DND-41 (cell line): ENCODE measurements around the gene MTF2.

ENCODE experiments used
- ATAC-seq: fragments of 200-7000 bp; cut with Tn5 transposase; 3 replicates; pipeline ENCODE4 v1.9.1; 2021; ENCODE audit warnings: low read depth; ENCODE audit not compliant: insufficient read depth
- DNase-seq: peaks from one replicate; pipeline ENCODE4 v3.0.0-alpha.2; 2020
- H2AFZ ChIP-seq: 2 replicates; pipeline ENCODE4 v1.6.0; 2012; ENCODE audit warnings: low read depth, low read length
- H3K27ac ChIP-seq: 2 replicates; pipeline ENCODE4 v1.5.1; 2012; ENCODE audit warnings: low read length, inconsistent platforms
- H3K27me3 ChIP-seq: fragments of 200-600 bp; sonication (generic); 2 replicates; pipeline ENCODE4 v1.6.0; 2012; ENCODE audit warnings: low read length, mild to moderate bottlenecking, inconsistent platforms; ENCODE audit not compliant: insufficient read depth, poor library complexity
- H3K36me3 ChIP-seq: 2 replicates; pipeline ENCODE4 v1.5.1; 2012; ENCODE audit warnings: low read length, inconsistent platforms; ENCODE audit not compliant: insufficient read depth
- H3K4me1 ChIP-seq: 2 replicates; pipeline ENCODE4 v1.5.1; 2012; ENCODE audit warnings: mild to moderate bottlenecking, low read length; ENCODE audit not compliant: insufficient read depth
- H3K4me2 ChIP-seq: 2 replicates; pipeline ENCODE4 v1.6.0; 2012; ENCODE audit warnings: mild to moderate bottlenecking, moderate library complexity, low read length, inconsistent platforms; ENCODE audit not compliant: insufficient read depth
- H3K4me3 ChIP-seq, 2 experiments: fragments of 200-600 bp in 1 of 2; shearing (Covaris generic) in 1 of 2; 2 replicates each; pipeline ENCODE4 v1.5.1; 2012 to 2016; ENCODE audit warnings: inconsistent platforms in 2 of 2, low read length in 2 of 2, mild to moderate bottlenecking in 2 of 2, low read depth in 1 of 2, moderate library complexity in 1 of 2
- H3K79me2 ChIP-seq: 2 replicates; pipeline ENCODE4 v1.6.0; 2012; ENCODE audit warnings: low read length, inconsistent platforms; ENCODE audit not compliant: insufficient read depth
- H3K9ac ChIP-seq: 2 replicates; pipeline ENCODE4 v1.6.0; 2012; ENCODE audit warnings: low read depth, mild to moderate bottlenecking, inconsistent platforms, low read length, moderate library complexity
- H3K9me3 ChIP-seq: 2 replicates; pipeline ENCODE4 v1.5.1; 2012; ENCODE audit warnings: low read length, moderate library complexity, mild to moderate bottlenecking, inconsistent platforms; ENCODE audit not compliant: insufficient read depth, severe bottlenecking
- H4K20me1 ChIP-seq: 2 replicates; pipeline ENCODE4 v1.6.0; 2012; ENCODE audit warnings: low read length; ENCODE audit not compliant: insufficient read depth
- EZH2 ChIP-seq: IDR thresholded peaks from 3 replicates; pipeline ENCODE4 v1.6.1; 2012; ENCODE audit warnings: borderline replicate concordance, low read depth, mild to moderate bottlenecking, moderate library complexity, low read length, inconsistent platforms; ENCODE audit not compliant: severe bottlenecking
- TF ChIP-seq, protein P1 (sequence below): IDR thresholded peaks from 2 replicates; pipeline ENCODE4 v1.5.1; 2012; ENCODE audit warnings: borderline replicate concordance, low read length, moderate library complexity, mild to moderate bottlenecking; ENCODE audit not compliant: poor library complexity, severe bottlenecking; ENCODE audit errors: extremely low read depth

Gene MTF2

DNA sequence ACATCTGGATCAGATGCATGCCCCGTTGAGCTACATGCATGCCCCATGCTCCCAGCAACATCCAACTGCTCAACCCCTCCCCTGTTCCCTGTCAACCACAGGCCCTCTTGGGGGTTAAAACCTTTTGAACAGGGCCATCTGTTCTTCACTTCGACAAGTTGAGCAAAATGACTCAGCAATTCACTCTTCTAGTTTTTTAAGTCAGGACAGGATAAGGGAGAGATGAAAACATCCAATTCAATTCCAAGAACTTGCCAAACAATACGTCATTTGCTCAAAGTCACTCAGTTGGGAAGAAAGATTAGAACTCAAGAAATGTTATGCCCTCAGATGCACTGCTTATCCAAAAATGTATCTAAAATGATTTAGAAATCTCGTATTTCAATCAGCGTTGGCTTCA is 46.1 kb upstream of the MTF2 start:
- peak; percentile 93 for DNase-seq
- Histone ChIP-seq H3K9me3 (no peaks in the 10 kb centered on the region), H3K4me3 (0 out of 4 replicates have a peak overlapping the region, but pooled peaks of 1 of the 2 experiments have one; percentile 3), H4K20me1 (no peaks in the 10 kb centered on the region), H3K27me3 (no peaks in the 10 kb centered on the region), H3K79me2 (no peaks in the 10 kb centered on the region; the same call in 1 of the 2 replicates), H3K27ac (peak overlapping the region; percentile 92), H2AFZ (no peak overlapping the region), H3K4me1 (peaks cover 92% of the 10 kb centered on the region), H3K4me2 (peak overlapping the region; percentile 42), H3K36me3 (no peaks in the 10 kb centered on the region), H3K9ac (peak overlapping the region; percentile 44)
- ATAC-seq: peak; percentile 62
- TF ChIP-seq, protein P1, sequence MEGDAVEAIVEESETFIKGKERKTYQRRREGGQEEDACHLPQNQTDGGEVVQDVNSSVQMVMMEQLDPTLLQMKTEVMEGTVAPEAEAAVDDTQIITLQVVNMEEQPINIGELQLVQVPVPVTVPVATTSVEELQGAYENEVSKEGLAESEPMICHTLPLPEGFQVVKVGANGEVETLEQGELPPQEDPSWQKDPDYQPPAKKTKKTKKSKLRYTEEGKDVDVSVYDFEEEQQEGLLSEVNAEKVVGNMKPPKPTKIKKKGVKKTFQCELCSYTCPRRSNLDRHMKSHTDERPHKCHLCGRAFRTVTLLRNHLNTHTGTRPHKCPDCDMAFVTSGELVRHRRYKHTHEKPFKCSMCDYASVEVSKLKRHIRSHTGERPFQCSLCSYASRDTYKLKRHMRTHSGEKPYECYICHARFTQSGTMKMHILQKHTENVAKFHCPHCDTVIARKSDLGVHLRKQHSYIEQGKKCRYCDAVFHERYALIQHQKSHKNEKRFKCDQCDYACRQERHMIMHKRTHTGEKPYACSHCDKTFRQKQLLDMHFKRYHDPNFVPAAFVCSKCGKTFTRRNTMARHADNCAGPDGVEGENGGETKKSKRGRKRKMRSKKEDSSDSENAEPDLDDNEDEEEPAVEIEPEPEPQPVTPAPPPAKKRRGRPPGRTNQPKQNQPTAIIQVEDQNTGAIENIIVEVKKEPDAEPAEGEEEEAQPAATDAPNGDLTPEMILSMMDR: no peak
- no peak for TF ChIP-seq EZH2

- no peaks in the 10 kb centered on the region for H3K36me3 ChIP-seq
- H3K4me3 ChIP-seq: peak overlapping the region in 1 of 2 experiments; percentile 3; a peak in 1 of 4 replicates
- peak overlapping the region; percentile 42 for H3K4me2 ChIP-seq
- no peaks in the 10 kb centered on the region for H3K9me3 ChIP-seq
- DNase-seq: no peak
- H2AFZ ChIP-seq: 0 out of 2 replicates have a peak overlapping the region, but pooled peaks have one; percentile 8
- H3K27ac ChIP-seq: peak overlapping the region; percentile 92
- H3K4me1 ChIP-seq: peaks cover 91% of the 10 kb centered on the region
- TF ChIP-seq, protein P1: no peak
- TF ChIP-seq EZH2: no peak
- ATAC-seq: peak; percentile 11; the same call in 1 of the 3 replicates
- no peaks in the 10 kb centered on the region for H3K27me3 ChIP-seq
- H4K20me1 ChIP-seq: no peaks in the 10 kb centered on the region
- H3K79me2 ChIP-seq: no peaks in the 10 kb centered on the region; the same call in 1 of the 2 replicates
- peak overlapping the region; percentile 44 for H3K9ac ChIP-seq
Measured at GRCh38 chr1:93033785-93034184, 45.3 kb upstream of the MTF2 start.

DNA sequence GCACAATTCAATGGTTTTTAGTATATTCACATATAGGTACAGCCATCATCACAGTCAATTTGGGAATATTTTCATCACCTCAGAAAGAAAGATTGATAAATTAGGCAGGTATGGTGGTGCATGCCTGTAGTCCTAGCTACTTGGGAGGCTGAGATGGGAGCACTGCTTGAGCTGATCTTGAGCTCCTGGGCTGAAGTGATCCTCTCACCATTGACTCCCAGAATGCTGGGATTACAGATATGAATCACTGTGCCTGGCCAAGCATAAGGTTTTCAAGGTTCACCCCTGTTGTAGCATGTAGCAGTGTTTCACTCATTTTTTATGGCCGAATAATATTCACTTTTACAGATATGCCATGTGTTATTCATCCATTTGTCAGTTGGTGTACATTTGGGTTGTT is 44.7 kb upstream of the MTF2 start:
- Histone ChIP-seq H3K9me3 (no peaks in the 10 kb centered on the region), H3K4me1 (peaks cover 91% of the 10 kb centered on the region), H4K20me1 (no peaks in the 10 kb centered on the region), H3K79me2 (no peaks in the 10 kb centered on the region; the same call in 1 of the 2 replicates), H3K4me3 (no peak overlapping the region), H3K27ac (peak overlapping the region; percentile 92), H2AFZ (no peak overlapping the region), H3K9ac (peak overlapping the region; percentile 44; the same call in 1 of the 2 replicates), H3K36me3 (no peaks in the 10 kb centered on the region), H3K27me3 (no peaks in the 10 kb centered on the region), H3K4me2 (peak overlapping the region; percentile 42)
- DNase-seq: no peak
- no peak for ATAC-seq
- no peak for TF ChIP-seq EZH2
- TF ChIP-seq, protein P1: no peak
